ENCODE results near the gene ZNF804A.
"Not testable (repeated sequence)": the region's sequence is repeated elsewhere in the genome, so short reads cannot be mapped to it uniquely, and the experiment has no call there.

The ZNF804A gene

DNA sequence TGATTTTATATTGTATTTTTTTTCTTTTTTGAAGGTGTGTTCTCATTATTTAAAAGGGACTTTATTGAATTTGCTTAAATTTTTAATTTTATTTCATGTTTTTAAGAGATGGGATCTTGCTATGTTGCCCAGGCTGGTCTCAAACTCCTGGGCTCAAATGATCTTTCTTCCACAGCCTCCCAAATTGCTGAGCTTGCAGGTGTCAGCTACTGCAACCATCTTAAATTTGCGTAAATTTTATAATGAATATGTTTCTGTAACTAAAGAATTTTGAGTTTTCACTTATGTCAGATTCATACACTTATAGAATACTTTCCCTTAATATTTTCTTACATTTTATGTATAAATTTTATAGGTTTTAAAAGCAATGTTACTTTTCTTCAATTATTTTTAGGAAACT, 157.8 kb downstream of the ZNF804A start:
- TF ChIP-seq, protein P1, sequence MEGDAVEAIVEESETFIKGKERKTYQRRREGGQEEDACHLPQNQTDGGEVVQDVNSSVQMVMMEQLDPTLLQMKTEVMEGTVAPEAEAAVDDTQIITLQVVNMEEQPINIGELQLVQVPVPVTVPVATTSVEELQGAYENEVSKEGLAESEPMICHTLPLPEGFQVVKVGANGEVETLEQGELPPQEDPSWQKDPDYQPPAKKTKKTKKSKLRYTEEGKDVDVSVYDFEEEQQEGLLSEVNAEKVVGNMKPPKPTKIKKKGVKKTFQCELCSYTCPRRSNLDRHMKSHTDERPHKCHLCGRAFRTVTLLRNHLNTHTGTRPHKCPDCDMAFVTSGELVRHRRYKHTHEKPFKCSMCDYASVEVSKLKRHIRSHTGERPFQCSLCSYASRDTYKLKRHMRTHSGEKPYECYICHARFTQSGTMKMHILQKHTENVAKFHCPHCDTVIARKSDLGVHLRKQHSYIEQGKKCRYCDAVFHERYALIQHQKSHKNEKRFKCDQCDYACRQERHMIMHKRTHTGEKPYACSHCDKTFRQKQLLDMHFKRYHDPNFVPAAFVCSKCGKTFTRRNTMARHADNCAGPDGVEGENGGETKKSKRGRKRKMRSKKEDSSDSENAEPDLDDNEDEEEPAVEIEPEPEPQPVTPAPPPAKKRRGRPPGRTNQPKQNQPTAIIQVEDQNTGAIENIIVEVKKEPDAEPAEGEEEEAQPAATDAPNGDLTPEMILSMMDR (conservative IDR thresholded peaks at IDR 0.05; ENCODE audit: low read depth, low read length), result no peak
- DNase-seq (ENCODE audit: low read depth), result no peak
- H3K4me3 ChIP-seq (ENCODE audit: low read depth, low read length), result no peak overlapping the region

DNA sequence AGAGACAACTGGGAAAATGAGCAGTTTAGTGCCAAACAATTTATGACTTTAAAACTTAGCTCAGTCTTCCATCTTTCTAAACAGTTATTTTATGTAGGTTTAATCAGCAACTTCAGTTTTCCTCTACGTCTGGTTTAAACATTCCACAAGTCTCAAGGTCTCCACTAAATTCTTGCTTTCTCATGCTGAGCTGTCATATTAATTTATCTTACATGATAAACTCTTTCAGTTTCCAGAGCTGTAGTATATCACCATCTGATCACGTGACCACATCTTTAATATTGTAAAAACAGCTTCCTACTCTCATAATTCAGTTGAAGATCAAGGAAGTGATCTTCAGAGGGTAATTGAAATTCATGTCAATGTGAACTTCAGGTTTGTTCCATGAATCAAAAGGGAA, 158.6 kb downstream of the ZNF804A start:
- H3K4me3 ChIP-seq (ENCODE audit: low read depth, low read length), result no peak overlapping the region
- peak; percentile 5 for DNase-seq (ENCODE audit: low read depth)
- TF ChIP-seq, protein P1 (conservative IDR thresholded peaks at IDR 0.05; ENCODE audit: low read depth, low read length), result no peak

DNA sequence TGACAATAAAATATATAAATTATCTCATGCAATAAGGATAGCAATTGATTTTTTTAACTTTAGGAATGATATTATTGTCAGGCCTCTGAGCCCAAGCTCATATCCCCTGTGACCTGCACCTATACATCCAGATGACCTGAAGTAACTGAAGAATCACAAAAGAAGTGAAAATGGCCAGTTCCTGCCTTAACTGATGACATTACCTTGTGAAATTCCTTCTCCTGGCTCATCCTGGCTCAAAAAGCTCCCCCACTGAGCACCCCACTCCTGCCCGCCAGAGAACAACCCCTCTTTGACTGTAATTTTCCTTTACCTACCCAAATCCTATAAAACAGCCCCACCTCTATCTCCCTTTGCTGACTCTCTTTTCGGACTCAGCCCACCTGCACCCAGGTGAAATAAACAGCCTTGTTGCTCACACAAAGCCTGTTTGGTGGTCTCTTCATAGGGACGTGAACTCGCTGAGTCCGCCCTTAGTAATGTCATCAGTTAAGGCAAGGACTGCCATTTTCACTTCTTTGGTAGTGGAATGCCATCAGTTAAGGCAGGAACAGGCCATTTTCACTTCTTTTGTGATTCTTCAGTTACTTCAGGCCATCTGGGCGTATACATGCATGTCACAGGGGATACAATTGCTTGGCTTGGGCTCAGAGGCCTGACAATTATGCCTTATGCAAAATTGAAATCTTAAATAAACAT, 161.4 kb downstream of the ZNF804A start:
- DNase-seq (ENCODE audit: low read depth); H3K4me3 ChIP-seq (ENCODE audit: low read depth, low read length): not testable (repeated sequence)

DNA sequence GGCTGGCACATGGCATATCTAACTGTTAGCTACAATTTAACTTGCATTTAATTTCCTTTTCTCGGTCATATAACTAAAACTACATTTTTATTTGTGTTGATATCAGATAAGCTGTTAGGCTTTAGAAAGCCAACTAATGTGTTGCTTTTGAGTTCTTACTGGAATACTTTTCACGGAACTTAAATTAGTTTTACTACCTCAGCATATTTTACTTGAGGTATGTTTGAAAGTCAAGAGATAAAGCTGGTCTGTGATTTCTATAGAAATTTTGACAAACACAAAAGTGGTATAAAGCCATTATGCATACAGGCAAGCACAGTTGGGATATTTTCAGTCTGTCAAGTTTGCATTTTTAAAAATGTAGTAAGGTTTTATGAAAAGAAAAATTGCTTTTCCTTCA, 162.6 kb downstream of the ZNF804A start:
- no peak overlapping the region for H3K4me3 ChIP-seq (ENCODE audit: low read depth, low read length)
- DNase-seq (ENCODE audit: low read depth), result no peak
- TF ChIP-seq, protein P1 (conservative IDR thresholded peaks at IDR 0.05; ENCODE audit: low read depth, low read length), result no peak

DNA sequence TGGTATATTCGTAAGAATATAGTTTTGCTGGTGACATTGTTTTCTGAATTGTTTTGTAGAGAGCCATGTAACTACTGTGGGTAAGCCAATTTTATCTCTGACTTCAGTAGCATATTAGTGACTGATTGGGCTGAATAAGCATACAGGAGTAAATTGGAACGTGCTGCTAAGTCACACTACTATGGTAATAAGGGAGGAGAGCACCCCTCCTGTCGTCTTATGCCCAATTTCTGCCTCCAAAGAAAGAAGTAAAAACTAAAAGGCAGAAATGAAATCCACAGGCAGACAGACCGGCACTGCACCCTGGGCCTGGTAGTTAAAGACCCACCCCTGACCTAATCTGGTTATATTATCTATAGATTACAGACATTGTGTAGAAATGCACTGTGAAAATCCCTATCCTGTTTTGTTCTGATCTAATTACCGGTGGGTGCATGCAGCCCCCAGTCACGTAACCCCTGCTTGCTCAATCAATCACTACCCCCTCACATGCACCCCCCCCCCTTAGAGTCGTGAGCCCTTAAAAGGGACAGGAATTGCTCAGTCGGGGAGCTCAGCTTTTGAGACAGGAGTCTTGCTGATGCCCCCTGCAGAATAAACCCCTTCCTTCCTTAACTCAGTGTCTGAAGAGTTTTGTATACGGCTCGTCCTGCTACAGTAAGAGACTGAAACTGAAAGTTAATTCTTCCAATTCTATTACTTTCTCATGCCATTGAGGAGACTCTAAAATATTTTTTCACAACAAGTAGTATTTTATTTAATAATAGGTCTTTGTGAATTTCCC, 167.0 kb downstream of the ZNF804A start:
- TF ChIP-seq, protein P1 (conservative IDR thresholded peaks at IDR 0.05; ENCODE audit: low read depth, low read length), result no peak
- no peak overlapping the region for H3K4me3 ChIP-seq (ENCODE audit: low read depth, low read length)
- DNase-seq (ENCODE audit: low read depth), result peak; percentile 11

DNA sequence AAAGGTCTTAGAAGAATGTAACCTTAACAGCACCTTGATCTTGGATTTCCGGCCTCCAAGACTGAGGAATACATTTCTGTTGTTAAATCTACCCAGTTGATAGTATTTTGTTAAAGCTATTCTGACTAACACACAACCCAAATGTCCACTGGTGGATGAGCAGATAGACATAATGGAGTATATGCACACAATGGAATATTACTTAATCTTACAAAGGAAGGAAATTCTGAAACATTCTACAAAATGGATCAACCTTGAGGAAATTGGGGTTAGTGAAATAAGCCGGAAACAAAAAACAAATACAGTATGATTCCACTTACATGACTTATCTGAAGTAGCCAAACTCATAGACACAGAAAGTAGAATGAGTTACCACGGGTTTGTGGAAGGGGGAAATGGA, 168.7 kb downstream of the ZNF804A start:
- TF ChIP-seq, protein P1 (conservative IDR thresholded peaks at IDR 0.05; ENCODE audit: low read depth, low read length), result no peak
- no peak overlapping the region for H3K4me3 ChIP-seq (ENCODE audit: low read depth, low read length)
- DNase-seq (ENCODE audit: low read depth), result no peak

DNA sequence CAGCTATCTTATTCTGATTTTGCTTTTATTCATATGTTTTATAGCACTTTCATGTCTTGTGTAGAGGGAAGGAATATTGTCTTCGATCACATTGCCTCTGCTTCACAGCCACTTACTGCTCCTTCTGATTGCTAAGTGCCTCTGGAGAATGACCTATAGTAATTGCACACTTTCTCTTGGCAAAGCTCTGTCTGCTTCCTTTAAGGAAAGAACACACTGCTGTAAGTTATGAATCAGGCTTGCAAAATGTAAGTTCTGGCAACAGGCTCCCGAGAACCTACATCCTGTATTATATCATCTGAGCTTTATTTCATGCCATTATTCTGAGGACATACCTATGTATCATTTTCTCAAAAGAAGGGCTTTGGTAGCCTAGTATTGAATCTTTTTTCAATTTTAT, 170.7 kb downstream of the ZNF804A start:
- peak; percentile 40 for DNase-seq (ENCODE audit: low read depth)
- TF ChIP-seq, protein P1 (conservative IDR thresholded peaks at IDR 0.05; ENCODE audit: low read depth, low read length), result no peak
- no peak overlapping the region for H3K4me3 ChIP-seq (ENCODE audit: low read depth, low read length)
